NCI-H82 (cell line): ENCODE measurements around the gene GPR153.

Experiments
- DNase-seq: peaks from one replicate; lab custom pipeline; 2025; lab: John Stamatoyannopoulos, UW

Gene GPR153

DNA sequence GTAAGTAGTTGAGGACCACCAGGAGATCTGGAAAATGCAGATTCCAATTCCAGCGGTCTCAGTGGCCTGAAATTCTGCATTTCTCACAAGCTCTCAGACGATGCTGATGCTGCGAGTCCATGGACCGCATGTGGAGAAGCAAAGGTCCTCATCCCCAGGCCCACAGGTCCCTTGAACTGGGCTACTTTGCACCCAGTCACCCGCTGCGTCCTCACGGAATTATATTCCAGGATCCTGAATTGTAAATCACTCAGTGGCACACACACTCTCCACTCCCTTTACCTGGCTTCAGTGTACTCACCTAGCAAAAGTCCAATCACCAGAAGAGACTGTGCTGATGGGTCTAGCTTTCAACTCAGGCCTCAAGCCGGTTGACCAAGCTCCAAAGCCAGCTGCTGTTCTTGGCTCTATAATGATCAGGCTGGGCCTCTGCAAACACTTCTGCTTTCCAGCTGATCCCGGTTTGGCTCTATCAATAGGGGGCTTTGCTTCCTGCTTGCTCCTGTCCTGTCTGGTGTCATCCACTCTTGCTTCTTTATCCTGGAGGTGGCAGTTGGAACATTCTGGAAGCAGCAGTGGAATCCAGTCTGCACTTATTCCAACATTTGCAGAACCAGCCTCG, 60.6 kb downstream of the GPR153 start:
- peak; percentile 33 for DNase-seq

DNA sequence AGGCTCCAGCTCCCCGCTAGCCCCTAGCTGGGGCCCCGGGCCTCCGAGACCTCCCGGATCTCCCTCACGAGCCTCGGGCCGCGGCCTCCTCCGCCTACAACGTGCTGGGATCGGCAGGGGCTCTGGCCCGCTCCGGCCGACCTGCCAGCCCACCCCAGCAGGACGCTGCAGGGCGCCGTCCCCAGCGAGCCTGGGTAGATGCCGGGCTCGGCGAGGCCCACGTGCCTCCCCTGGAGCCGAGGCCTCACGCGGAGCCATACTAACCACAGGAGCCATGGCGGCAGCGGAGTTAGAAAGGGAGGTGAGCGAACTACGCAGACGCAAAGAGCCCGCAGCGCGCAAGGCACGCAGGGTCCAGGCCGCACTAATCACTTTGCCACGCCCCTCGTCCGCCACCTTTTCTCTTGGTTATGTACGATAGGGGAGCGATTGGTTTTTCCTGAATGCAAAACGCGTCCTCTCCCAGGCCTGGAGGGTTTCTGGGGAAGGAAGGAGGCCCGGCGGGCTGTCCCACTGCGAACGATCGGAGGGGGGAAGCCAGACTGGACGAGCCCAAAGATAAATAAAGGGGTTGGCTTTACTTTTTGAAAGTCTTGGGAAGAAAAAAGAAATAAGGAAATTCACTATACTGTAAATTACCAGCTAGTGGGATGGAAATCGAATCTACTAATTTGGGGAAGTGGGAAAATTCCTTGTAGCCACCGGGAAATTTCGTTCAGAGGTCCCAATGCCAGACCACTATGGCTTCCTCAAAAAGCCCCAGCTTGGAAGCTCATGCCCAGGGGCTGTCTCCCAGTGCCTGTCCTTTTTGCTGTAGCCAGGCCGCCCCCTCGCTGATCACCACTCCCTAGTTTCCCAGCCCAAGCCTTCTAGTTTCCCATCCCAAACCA, 61.4 kb downstream of the GPR153 start, which contains the start of gene RPL22:
Gene RPL22, minus strand, starts transcription at position 298 of the 890 bp plus-strand sequence. Its CDS starts 22 bp downstream, at position 276.
- peak; percentile 100 for DNase-seq

DNA sequence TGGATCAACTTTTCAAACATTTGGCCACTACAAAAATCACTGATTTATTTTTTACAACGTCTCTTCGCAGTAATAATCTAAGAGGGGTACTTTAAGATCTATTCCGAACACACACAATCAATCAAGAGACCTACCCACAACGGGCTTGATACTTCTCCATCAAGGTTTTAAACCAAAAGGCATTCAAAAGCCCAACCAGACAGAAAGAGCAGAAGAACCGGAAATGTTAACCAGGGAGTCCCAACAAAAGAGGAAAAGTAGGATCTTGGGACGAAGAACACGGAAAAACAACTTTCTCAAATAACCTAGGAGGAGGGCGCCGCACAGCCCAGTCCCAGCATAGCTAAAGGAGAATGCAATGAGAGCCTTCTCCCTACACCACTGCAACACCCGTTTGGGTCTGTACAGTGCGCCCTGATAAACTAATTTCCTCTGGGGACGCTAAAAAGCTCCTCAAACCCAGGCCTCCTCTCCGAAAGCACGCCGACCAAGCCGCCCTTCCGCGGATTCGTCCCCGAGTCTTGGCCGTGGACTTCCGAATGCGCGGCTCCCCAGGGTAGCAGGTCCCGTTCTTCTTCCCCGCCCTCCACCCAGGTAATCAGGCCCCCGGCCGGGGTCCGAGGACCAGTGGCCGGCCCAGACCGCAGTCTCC, 62.1 kb downstream of the GPR153 start:
- no peak for DNase-seq

DNA sequence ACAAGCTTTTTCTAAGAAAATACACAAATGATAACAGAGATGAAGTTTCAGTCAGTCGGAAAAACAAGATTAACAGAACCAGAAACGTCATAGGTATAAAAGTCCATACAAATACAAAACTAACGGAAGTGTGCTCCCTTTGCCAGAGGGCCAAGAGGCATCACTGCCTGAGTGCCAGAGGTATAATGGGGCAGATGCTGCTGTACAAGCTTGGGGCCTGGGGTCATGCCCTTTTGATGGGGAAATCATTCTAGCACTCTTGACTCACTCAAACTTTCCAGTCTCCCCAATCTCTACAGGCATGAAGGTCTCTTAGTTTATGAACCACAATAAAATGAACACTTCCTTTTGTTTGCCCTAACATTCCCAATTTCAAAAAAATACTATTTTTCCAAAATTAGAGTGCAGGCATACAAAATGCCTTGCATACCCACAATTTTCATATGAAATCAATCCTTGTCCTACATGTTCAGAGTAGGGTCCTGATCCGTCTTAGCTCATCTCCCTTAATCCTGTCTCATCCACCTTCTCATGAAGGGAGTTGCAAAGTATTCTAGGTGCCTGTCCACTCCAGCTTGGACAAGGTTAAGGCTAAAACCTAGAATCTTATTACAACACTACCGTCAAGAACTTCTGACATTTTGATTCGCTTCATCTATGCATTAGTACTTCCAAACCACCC, 63.0 kb downstream of the GPR153 start:
- DNase-seq = peak; percentile 61
